ENCODE data around the gene SAMD13. TPM values are rescaled to one million over a fixed set of nuclear protein-coding genes. Genes with fewer than 3 reads are reported as not detected.

Gene SAMD13
- total and polyA plus RNA-seq, 4 donors, result 0.17 to 0.61 (median 0.17) TPM; not detected in 1

DNA sequence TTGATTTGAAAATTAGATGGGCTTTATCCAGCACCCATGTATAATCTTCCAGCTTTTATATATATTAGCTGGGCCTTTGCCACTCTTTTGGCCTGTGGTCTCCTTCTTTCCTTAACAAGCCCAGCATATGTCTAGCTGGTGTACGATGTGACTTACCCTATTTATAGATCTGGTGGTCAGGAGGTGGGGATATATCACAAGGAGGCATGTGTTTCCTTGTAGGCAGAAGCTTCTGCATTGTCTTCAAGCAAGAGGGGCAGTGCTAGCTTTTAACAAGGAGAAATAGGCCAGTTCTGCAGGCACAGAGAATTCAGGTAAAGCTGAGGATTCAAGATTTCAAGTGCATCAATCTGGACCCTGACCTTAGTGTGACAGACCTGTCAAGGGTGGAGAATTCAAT is 58.8 kb downstream of the SAMD13 start:
- no peak overlapping the region for H3K9ac ChIP-seq (ENCODE audit: low read depth in 1 of 2, low read length in 2 of 2)
- H3K4me1 ChIP-seq (ENCODE audit: control insufficient read depth in 4 of 4, insufficient read depth in 4 of 4, low read length in 3 of 4), result no peaks in the 10 kb centered on the region
- 86% methylated on average over 1 of the region's 1 CpG for WGBS
- H3K9me3 ChIP-seq (ENCODE audit: control insufficient read depth in 4 of 4, low read length in 3 of 4), result no peaks in the 10 kb centered on the region
- no peaks in the 10 kb centered on the region for H3K36me3 ChIP-seq (ENCODE audit: control insufficient read depth in 4 of 4, insufficient read depth in 3 of 4, low read depth in 1 of 4, low read length in 3 of 4)
- H3K4me3 ChIP-seq (ENCODE audit: low read depth in 1 of 3, low read length in 3 of 3), result no peak overlapping the region
- H3K27me3 ChIP-seq (ENCODE audit: control insufficient read depth in 4 of 4, insufficient read depth in 4 of 4, low read length in 3 of 4), result no peaks in the 10 kb centered on the region
- DNase-seq (ENCODE audit: low spot score), result no peak
- no peak overlapping the region for H3K27ac ChIP-seq (ENCODE audit: low read depth in 1 of 2, low read length in 2 of 2)
- TF ChIP-seq, protein P1, sequence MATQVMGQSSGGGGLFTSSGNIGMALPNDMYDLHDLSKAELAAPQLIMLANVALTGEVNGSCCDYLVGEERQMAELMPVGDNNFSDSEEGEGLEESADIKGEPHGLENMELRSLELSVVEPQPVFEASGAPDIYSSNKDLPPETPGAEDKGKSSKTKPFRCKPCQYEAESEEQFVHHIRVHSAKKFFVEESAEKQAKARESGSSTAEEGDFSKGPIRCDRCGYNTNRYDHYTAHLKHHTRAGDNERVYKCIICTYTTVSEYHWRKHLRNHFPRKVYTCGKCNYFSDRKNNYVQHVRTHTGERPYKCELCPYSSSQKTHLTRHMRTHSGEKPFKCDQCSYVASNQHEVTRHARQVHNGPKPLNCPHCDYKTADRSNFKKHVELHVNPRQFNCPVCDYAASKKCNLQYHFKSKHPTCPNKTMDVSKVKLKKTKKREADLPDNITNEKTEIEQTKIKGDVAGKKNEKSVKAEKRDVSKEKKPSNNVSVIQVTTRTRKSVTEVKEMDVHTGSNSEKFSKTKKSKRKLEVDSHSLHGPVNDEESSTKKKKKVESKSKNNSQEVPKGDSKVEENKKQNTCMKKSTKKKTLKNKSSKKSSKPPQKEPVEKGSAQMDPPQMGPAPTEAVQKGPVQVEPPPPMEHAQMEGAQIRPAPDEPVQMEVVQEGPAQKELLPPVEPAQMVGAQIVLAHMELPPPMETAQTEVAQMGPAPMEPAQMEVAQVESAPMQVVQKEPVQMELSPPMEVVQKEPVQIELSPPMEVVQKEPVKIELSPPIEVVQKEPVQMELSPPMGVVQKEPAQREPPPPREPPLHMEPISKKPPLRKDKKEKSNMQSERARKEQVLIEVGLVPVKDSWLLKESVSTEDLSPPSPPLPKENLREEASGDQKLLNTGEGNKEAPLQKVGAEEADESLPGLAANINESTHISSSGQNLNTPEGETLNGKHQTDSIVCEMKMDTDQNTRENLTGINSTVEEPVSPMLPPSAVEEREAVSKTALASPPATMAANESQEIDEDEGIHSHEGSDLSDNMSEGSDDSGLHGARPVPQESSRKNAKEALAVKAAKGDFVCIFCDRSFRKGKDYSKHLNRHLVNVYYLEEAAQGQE (IDR thresholded peaks at IDR 0.05), result no peak
- no peak for TF ChIP-seq FOXA1 (IDR thresholded peaks at IDR 0.05)
- no peak for TF ChIP-seq YY1 (IDR thresholded peaks at IDR 0.05)
- TF ChIP-seq, protein P2, sequence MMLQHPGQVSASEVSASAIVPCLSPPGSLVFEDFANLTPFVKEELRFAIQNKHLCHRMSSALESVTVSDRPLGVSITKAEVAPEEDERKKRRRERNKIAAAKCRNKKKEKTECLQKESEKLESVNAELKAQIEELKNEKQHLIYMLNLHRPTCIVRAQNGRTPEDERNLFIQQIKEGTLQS (IDR thresholded peaks at IDR 0.05), result no peak
- TF ChIP-seq, protein P3, sequence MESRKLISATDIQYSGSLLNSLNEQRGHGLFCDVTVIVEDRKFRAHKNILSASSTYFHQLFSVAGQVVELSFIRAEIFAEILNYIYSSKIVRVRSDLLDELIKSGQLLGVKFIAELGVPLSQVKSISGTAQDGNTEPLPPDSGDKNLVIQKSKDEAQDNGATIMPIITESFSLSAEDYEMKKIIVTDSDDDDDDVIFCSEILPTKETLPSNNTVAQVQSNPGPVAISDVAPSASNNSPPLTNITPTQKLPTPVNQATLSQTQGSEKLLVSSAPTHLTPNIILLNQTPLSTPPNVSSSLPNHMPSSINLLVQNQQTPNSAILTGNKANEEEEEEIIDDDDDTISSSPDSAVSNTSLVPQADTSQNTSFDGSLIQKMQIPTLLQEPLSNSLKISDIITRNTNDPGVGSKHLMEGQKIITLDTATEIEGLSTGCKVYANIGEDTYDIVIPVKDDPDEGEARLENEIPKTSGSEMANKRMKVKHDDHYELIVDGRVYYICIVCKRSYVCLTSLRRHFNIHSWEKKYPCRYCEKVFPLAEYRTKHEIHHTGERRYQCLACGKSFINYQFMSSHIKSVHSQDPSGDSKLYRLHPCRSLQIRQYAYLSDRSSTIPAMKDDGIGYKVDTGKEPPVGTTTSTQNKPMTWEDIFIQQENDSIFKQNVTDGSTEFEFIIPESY (IDR thresholded peaks at IDR 0.05), result no peak
- TF ChIP-seq JUND (IDR thresholded peaks at IDR 0.05), result no peak
- TF ChIP-seq EGR1 (IDR thresholded peaks at IDR 0.05; ENCODE audit: low read depth in 2 of 2), result no peak
- no peak for TF ChIP-seq TAF1 (conservative IDR thresholded peaks at IDR 0.05)
- TF ChIP-seq RXRA (IDR thresholded peaks at IDR 0.05), result no peak
- no peak for TF ChIP-seq GABPA (IDR thresholded peaks at IDR 0.05 in 1 of 2, conservative IDR thresholded peaks at IDR 0.05 in 1 of 2)

DNA sequence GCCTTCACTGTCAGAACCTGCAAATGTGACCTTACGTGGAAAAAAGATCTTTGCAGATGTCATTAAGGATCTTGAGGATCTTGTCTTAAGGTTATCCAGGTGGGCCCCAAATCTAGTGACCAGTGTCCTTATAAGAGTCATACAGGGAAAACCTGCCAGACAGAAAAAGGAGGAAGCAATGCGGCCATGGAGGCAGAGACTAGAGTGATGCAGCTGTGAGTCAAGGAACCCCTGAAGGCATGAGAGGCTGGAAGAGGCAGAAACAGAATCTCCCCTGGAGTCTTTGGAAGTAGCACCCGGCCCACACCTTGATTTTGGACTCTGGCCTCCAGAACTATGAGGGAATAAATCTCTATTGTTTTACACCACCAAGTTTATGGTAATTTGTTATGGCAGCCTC is 60.3 kb downstream of the SAMD13 start:
- 96% methylated on average over 3 of the region's 3 CpGs for WGBS
- H3K4me3 ChIP-seq (ENCODE audit: low read depth in 1 of 3, low read length in 3 of 3), result no peak overlapping the region
- H3K27ac ChIP-seq (ENCODE audit: low read depth in 1 of 2, low read length in 2 of 2), result no peak overlapping the region
- H3K27me3 ChIP-seq (ENCODE audit: control insufficient read depth in 4 of 4, insufficient read depth in 4 of 4, low read length in 3 of 4), result no peaks in the 10 kb centered on the region
- no peak for TF ChIP-seq RAD21 (IDR thresholded peaks at IDR 0.05)
- H3K9me3 ChIP-seq (ENCODE audit: control insufficient read depth in 4 of 4, low read length in 3 of 4), result no peaks in the 10 kb centered on the region
- H3K36me3 ChIP-seq (ENCODE audit: control insufficient read depth in 4 of 4, insufficient read depth in 3 of 4, low read depth in 1 of 4, low read length in 3 of 4), result no peaks in the 10 kb centered on the region
- H3K9ac ChIP-seq (ENCODE audit: low read depth in 1 of 2, low read length in 2 of 2), result no peak overlapping the region
- H3K4me1 ChIP-seq (ENCODE audit: control insufficient read depth in 4 of 4, insufficient read depth in 4 of 4, low read length in 3 of 4), result no peaks in the 10 kb centered on the region
- no peak for DNase-seq (ENCODE audit: low spot score)

- Histone ChIP-seq H3K4me3 (ENCODE audit: low read depth in 1 of 3, low read length in 3 of 3) (no peak overlapping the region), H3K9ac (ENCODE audit: low read depth in 1 of 2, low read length in 2 of 2) (no peak overlapping the region), H3K4me1 (ENCODE audit: control insufficient read depth in 4 of 4, insufficient read depth in 4 of 4, low read length in 3 of 4) (no peaks in the 10 kb centered on the region), H3K9me3 (ENCODE audit: control insufficient read depth in 4 of 4, low read length in 3 of 4) (no peaks in the 10 kb centered on the region), H3K27ac (ENCODE audit: low read depth in 1 of 2, low read length in 2 of 2) (no peak overlapping the region), H3K36me3 (ENCODE audit: control insufficient read depth in 4 of 4, insufficient read depth in 3 of 4, low read depth in 1 of 4, low read length in 3 of 4) (no peaks in the 10 kb centered on the region), H3K27me3 (ENCODE audit: control insufficient read depth in 4 of 4, insufficient read depth in 4 of 4, low read length in 3 of 4) (no peaks in the 10 kb centered on the region)
- 69% methylated on average over 5 of the region's 5 CpGs for WGBS
- DNase-seq (ENCODE audit: low spot score), result no peak
- no peak for TF ChIP-seq CTCF (IDR thresholded peaks at IDR 0.05; ENCODE audit: low read depth, low read length, missing input control)
- TF ChIP-seq, protein P3 (IDR thresholded peaks at IDR 0.05), result no peak
- TF ChIP-seq GABPA (IDR thresholded peaks at IDR 0.05 in 1 of 2, conservative IDR thresholded peaks at IDR 0.05 in 1 of 2), result no peak
- TF ChIP-seq HNF4G (IDR thresholded peaks at IDR 0.05), result no peak
- TF ChIP-seq MAX (IDR thresholded peaks at IDR 0.05), result no peak
- TF ChIP-seq RAD21 (IDR thresholded peaks at IDR 0.05), result no peak
- TF ChIP-seq RXRA (IDR thresholded peaks at IDR 0.05), result no peak
- TF ChIP-seq JUND (IDR thresholded peaks at IDR 0.05), result no peak
- TF ChIP-seq SP1 (IDR thresholded peaks at IDR 0.05), result no peak
- no peak for TF ChIP-seq HNF4A (conservative IDR thresholded peaks at IDR 0.05)
Observed at GRCh38 chr1:84363019-84363418, 61.5 kb downstream of the SAMD13 start.
